RCC 7860 (cell line): ENCODE measurements around the gene HTR3B.

Experiments used
- DNase-seq: peaks from one replicate; pipeline ENCODE4 v3.0.0-alpha.2; 2015; ENCODE audit warnings: low spot score
- FAIRE-seq: peaks from 2 replicates; lab custom pipeline; 2012; peaks lifted over from hg19 to GRCh38; lab: Jason Lieb, UNC

Gene HTR3B

DNA sequence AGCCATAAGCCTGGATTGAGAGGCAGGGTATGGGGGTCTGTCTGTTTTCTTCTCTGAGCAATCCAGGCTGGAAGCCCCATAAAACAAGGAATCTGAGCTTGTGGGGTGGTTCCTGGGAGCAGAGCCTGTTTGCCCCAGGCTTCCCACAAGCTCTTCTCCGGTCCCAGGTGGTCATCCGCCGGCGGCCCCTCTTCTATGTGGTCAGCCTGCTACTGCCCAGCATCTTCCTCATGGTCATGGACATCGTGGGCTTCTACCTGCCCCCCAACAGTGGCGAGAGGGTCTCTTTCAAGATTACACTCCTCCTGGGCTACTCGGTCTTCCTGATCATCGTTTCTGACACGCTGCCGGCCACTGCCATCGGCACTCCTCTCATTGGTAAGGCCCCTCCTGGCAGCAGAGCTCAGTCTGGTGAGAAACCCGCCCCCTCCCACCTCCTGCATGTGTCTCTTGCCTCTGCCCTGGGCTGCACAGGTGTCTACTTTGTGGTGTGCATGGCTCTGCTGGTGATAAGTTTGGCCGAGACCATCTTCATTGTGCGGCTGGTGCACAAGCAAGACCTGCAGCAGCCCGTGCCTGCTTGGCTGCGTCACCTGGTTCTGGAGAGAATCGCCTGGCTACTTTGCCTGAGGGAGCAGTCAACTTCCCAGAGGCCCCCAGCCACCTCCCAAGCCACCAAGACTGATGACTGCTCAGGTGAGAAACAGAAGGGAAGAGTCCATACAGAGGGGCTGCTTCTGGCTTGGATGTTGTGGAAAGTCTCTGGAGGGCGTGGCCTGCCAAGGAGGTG lies 82.0 kb downstream of the HTR3B start:
- DNase-seq (no peak), FAIRE-seq (no peak)

DNA sequence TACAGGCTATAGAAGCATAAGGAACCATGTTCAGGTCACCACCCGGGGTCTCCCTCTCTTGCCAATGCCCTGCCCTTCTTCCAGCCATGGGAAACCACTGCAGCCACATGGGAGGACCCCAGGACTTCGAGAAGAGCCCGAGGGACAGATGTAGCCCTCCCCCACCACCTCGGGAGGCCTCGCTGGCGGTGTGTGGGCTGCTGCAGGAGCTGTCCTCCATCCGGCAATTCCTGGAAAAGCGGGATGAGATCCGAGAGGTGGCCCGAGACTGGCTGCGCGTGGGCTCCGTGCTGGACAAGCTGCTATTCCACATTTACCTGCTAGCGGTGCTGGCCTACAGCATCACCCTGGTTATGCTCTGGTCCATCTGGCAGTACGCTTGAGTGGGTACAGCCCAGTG lies 84.8 kb downstream of the HTR3B start:
- no peak for DNase-seq
- FAIRE-seq, result no peak

DNA sequence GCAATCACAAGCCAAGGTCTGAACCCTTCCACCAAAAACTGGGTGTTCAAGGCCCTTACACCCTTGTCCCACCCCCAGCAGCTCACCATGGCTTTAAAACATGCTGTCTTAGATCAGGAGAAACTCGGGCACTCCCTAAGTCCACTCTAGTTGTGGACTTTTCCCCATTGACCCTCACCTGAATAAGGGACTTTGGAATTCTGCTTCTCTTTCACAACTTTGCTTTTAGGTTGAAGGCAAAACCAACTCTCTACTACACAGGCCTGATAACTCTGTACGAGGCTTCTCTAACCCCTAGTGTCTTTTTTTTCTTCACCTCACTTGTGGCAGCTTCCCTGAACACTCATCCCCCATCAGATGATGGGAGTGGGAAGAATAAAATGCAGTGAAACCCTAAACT lies 85.3 kb downstream of the HTR3B start:
- DNase-seq (no peak), FAIRE-seq (no peak)

DNA sequence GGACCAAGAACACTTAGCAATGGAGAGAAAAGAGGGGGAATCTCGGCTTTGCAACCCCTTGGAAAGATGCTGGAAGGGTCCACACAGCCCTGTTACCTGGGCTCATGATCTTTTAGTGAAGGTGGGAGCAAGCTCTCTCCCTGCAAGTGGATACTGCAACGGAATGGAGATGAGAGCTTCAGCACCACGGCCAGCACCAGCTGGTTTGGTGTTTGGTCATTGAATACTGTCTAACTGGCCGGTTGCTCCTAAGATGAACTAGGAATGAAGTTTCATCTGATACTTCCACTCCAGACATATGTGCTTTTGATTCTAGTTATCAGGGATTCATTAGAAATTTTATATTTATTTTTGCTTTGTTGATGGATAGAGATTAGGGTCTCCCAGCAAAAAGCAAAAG lies 86.6 kb downstream of the HTR3B start:
- no peak for DNase-seq
- no peak for FAIRE-seq

DNA sequence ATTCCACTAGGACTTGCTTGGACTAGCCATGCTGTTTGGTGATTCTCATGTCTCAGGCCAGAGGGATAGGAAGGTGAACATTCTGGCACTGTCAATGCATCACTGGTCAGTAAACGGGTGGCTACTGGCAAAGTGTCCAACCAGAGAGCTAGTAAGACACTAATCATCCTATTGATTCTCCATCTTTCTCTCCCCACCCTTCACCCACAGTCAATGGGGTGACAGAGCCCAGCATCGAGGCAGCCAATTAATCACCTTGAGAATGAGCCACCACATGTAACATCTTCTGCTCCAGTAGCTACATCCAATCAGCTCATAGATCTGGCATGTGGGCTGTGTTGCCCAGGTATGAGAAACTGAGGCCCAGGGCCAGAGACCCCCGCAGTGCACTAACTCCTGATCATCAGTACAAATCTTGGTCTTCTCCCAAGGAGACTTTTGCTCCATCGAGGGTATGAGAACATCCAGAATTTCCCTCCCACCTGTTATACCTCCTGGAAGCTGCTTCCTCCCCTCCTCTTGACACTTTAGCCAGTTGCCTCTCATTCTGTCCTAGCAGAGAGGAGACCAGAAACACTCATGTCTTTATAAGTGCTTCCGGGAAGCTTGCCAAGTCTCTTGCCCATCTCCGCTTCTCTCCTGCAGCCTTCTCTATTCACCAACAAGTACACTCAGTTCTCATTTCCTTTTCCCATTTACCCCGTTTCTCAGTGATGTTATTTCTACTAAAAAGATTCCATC lies 87.3 kb downstream of the HTR3B start:
- no peak for DNase-seq
- no peak for FAIRE-seq

DNA sequence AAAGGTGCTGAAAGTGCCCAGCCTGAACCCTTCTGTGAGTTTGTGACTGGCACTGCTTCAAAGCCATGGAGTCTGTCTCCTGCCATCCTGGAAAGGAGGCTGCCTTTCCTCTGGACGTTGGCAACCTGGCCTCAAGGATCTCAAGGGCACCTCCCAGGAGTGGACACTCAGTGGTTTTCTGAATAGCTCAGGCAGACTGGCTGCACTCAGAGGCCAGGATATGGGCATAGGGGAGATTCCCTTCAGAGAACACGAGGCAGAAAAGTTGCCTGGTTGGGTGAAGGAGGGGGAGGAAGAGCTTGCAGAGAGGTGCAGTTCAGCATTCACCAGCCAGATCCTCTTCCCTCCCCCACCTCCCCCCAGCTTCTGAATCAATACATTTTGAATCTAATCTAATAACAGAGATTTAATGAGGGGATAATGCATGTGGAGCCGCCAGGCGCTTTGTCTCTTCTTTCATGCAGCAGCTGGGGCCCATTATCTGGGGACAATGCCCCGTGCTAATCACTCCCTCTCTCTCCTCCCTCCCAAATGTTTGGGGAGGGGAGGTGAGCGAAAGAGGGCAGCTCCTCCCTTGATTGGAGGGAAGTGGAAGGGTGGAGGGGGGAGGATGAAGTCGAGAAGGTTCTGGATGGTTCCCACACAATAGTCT lies 88.0 kb downstream of the HTR3B start:
- FAIRE-seq (no peak), DNase-seq (no peak)

DNA sequence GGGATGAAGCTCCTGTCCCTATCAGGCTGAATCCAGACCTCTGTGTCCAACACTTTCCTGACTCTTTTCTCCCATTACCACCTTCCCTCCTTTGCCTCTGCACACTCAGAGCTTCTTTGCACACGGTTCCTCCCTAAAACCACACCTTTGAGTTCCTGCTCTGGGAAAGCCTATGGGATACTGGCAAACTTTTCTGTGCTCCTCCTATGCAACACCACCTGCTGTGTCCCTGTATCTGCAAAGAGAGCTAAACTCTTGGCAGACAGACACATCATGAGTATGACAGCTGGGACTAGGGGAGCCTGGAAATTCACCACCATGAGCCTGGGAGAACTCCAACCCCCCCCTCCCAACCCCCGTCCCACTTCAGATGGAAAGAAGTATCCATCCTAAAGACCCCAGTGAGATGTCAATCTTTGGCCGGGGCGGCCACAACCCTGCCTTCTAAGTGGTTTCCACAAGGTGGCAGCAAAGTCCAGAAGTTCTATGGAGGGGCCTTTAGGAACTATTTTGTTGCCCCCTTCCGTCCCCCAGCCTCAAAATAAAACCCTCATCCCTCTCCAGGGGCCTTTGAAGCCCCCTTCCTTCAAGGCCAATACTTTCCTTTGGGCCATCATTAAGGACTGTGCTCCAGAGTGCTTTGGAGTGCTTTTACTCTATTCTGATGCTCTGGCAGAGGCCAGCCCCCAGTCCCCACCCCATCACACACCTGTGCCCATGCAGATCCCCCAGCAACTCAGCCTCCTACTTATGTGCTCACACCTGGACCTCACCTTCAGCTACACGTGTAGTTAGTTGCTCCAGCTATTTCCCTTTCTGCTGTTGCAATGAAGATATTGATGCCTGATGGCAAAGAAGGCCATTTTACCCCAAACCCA lies 89.7 kb downstream of the HTR3B start:
- no peak for DNase-seq
- no peak for FAIRE-seq
